Brain microvascular endothelial cell (primary cell): ENCODE measurements around the gene GXYLT1.

Experiments used
- DNase-seq: peaks from one replicate; pipeline ENCODE4 v3.0.0-alpha.2; 2020
- H3K27ac ChIP-seq: fragments of 250-450 bp; sonication (Bioruptor Pico); 2 replicates; pipeline ENCODE4 v1.5.1; 2020; ENCODE audit warnings: mild to moderate bottlenecking, moderate library complexity
- H3K27me3 ChIP-seq: fragments of 250-450 bp; sonication (Bioruptor Pico); replicated peaks from 2 replicates; pipeline ENCODE4 v1.5.1; 2020; ENCODE audit warnings: mild to moderate bottlenecking
- H3K36me3 ChIP-seq: fragments of 250-450 bp; sonication (Bioruptor Pico); replicated peaks from 2 replicates; pipeline ENCODE4 v1.5.1; 2020; ENCODE audit warnings: mild to moderate bottlenecking
- H3K4me3 ChIP-seq: 2 replicates; pipeline ENCODE4 v1.5.1; 2011; ENCODE audit warnings: low read depth, mild to moderate bottlenecking, control low read depth, low read length, moderate library complexity
- in situ Hi-C: cut with HindIII; loops from 2 replicates; pipeline ENCODE4 v1.10.0; 2017; ENCODE audit warnings: low sequenced_read_pairs, low pct_ligation_motif_present
- TF ChIP-seq, protein P1 (sequence below): IDR thresholded peaks from 2 replicates; pipeline ENCODE4 v1.5.1; 2011; ENCODE audit warnings: low read depth, mild to moderate bottlenecking, moderate library complexity, low read length, control low read depth, inconsistent platforms; ENCODE audit errors: missing control alignments

The GXYLT1 gene

GRCh38 chr12:42186793-42187192, 42.1 kb upstream of the GXYLT1 start:
- in situ Hi-C loops: no loop called here
- TF ChIP-seq, protein P1, sequence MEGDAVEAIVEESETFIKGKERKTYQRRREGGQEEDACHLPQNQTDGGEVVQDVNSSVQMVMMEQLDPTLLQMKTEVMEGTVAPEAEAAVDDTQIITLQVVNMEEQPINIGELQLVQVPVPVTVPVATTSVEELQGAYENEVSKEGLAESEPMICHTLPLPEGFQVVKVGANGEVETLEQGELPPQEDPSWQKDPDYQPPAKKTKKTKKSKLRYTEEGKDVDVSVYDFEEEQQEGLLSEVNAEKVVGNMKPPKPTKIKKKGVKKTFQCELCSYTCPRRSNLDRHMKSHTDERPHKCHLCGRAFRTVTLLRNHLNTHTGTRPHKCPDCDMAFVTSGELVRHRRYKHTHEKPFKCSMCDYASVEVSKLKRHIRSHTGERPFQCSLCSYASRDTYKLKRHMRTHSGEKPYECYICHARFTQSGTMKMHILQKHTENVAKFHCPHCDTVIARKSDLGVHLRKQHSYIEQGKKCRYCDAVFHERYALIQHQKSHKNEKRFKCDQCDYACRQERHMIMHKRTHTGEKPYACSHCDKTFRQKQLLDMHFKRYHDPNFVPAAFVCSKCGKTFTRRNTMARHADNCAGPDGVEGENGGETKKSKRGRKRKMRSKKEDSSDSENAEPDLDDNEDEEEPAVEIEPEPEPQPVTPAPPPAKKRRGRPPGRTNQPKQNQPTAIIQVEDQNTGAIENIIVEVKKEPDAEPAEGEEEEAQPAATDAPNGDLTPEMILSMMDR: no peak
- Histone ChIP-seq H3K36me3 (no peaks in the 10 kb centered on the region), H3K4me3 (no peak overlapping the region), H3K27me3 (no peaks in the 10 kb centered on the region), H3K27ac (no peak overlapping the region)
- no peak for DNase-seq

DNA sequence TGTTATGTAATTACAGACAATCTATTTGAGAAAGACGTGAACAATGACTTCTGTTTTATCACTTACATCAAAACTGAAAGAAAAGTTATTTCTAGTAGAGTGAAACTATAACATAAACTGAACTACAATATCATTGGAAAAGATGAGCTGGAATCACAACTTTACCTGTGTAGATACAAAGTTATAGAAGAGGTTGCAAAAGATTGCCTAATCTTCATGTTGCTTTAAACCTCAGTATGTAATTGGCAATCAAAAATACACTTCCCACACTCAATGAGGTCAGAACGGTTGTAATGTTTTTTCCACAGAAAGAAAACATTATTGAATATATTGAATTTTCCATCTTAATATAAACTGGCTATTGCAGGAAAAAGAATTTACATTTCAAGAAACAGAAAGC, 37.7 kb upstream of the GXYLT1 start:
- no peak overlapping the region for H3K4me3 ChIP-seq
- no peak overlapping the region for H3K27ac ChIP-seq
- H3K27me3 ChIP-seq: no peaks in the 10 kb centered on the region
- in situ Hi-C loops: no loop called here
- no peak for DNase-seq
- TF ChIP-seq, protein P1: no peak
- H3K36me3 ChIP-seq: no peaks in the 10 kb centered on the region

GRCh38 chr12:42180990-42181596, 36.4 kb upstream of the GXYLT1 start:
- Histone ChIP-seq H3K4me3 (no peak overlapping the region), H3K36me3 (no peaks in the 10 kb centered on the region), H3K27me3 (no peaks in the 10 kb centered on the region), H3K27ac (no peak overlapping the region)
- TF ChIP-seq, protein P1: no peak
- no peak for DNase-seq
- in situ Hi-C loops: no loop called here

- no peaks in the 10 kb centered on the region for H3K27me3 ChIP-seq
- in situ Hi-C loops: no loop called here
- no peak overlapping the region for H3K4me3 ChIP-seq
- H3K27ac ChIP-seq: no peak overlapping the region
- DNase-seq: no peak
- peaks cover 2% of the 10 kb centered on the region for H3K36me3 ChIP-seq
- TF ChIP-seq, protein P1: no peak
These were observed 33.4 kb upstream of the GXYLT1 start for GRCh38 chr12:42178101-42178500.

DNA sequence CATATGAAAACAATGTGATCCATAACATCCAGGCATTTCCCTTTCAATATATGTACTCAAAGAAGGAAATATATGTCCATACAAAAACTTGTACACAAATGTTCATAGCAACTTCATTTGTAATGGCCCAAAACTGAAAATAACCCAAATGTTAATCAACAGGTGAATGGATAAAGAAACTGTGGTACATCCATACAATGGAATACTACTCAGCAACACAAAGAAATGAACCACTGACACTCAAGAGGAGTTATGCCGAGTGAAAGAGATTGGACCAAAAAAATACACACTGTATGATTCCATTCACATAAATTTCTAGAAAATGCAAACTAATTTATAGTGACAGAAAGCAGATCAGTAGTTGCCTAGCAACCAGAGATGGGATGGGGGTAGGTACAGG, 30.3 kb upstream of the GXYLT1 start:
- no peak overlapping the region for H3K4me3 ChIP-seq
- H3K27ac ChIP-seq: no peak overlapping the region
- TF ChIP-seq, protein P1: no peak
- no peaks in the 10 kb centered on the region for H3K27me3 ChIP-seq
- DNase-seq: no peak
- H3K36me3 ChIP-seq: peaks cover 2% of the 10 kb centered on the region
- in situ Hi-C loops: no loop called here

DNA sequence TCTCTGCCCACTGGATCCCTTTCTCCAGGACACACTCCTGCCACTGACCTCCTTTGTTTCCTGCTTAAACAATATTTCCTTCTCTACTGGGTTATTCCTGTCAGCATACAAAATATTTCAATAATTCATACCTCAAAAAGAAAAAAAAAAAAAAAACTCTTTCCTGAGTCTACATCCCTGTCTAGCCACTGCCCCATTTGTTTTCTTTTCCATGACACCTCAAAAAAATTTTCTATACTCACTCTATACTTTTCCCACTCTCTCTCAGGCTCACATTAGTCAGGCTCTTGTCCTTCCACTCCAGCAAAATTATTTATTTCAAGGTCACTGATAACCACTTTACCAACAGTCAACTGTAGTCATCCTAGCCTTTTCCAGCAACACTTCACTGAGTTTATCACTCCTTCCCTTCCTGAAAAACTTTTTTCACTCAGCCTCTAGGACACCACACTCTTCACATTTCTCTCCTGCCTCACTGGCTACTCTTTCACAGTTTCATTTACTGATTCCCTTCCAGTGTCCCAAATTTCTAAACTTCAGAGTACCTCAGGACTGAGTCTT, 29.4 kb upstream of the GXYLT1 start:
- H3K27me3 ChIP-seq: no peaks in the 10 kb centered on the region
- no peak overlapping the region for H3K27ac ChIP-seq
- no peak overlapping the region for H3K4me3 ChIP-seq
- H3K36me3 ChIP-seq: peaks cover 2% of the 10 kb centered on the region
- in situ Hi-C loops: no loop called here
- TF ChIP-seq, protein P1: no peak
- no peak for DNase-seq
